Rectal smooth muscle tissue (tissue), 1 donor: ENCODE results near the gene CTNNA3.
"Not testable (repeated sequence)": the region's sequence is repeated elsewhere in the genome, so short reads cannot be mapped to it uniquely, and the experiment has no call there.

Source experiments
- H3K27ac ChIP-seq: one replicate; pipeline ENCODE4 v1.7.0; 2013; ENCODE audit warnings: low read depth, low read length, inconsistent platforms
- H3K27me3 ChIP-seq: one replicate; pipeline ENCODE4 v1.7.0; 2013; ENCODE audit warnings: low read length; ENCODE audit not compliant: control insufficient read depth, insufficient read depth
- H3K36me3 ChIP-seq: one replicate; pipeline ENCODE4 v1.7.0; 2013; ENCODE audit warnings: low read length; ENCODE audit not compliant: control insufficient read depth, insufficient read depth
- H3K4me1 ChIP-seq: one replicate; pipeline ENCODE4 v1.7.0; 2013; ENCODE audit warnings: low read length; ENCODE audit not compliant: control insufficient read depth, insufficient read depth
- H3K4me3 ChIP-seq: one replicate; pipeline ENCODE4 v1.7.0; 2013; ENCODE audit warnings: low read length
- H3K9ac ChIP-seq: one replicate; pipeline ENCODE4 v1.7.0; 2013; ENCODE audit warnings: low read length

Gene CTNNA3

GRCh38 chr10:66365686-66366085 is 1330.3 kb downstream of the CTNNA3 start:
- no peak overlapping the region for H3K9ac ChIP-seq
- no peaks in the 10 kb centered on the region for H3K4me1 ChIP-seq
- H3K27me3 ChIP-seq: no peaks in the 10 kb centered on the region
- H3K4me3 ChIP-seq: no peak overlapping the region
- H3K36me3 ChIP-seq: no peaks in the 10 kb centered on the region
- no peak overlapping the region for H3K27ac ChIP-seq

DNA sequence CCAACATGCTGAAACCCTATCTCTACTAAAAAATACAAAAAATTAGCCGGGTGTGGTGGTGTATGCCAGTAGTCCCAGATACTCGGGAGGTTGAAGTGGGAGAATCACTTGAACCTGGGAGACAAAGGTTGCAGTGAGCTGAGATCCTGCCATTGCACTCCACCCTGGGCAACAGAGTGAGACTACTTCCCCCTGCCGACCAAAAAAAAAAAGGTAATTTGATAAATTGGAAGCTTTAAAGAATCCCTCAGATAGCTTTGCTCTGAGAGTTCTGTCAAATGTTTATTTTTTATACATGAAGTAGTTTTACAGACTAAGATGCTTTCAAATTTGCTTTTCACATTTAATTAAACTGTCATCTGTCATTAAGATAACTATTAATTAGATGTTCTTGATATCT is 1333.5 kb downstream of the CTNNA3 start:
- Histone ChIP-seq H3K36me3 (no peaks in the 10 kb centered on the region), H3K9ac (no peak overlapping the region), H3K4me3 (no peak overlapping the region), H3K27me3 (no peaks in the 10 kb centered on the region), H3K27ac (no peak overlapping the region), H3K4me1 (no peaks in the 10 kb centered on the region)

DNA sequence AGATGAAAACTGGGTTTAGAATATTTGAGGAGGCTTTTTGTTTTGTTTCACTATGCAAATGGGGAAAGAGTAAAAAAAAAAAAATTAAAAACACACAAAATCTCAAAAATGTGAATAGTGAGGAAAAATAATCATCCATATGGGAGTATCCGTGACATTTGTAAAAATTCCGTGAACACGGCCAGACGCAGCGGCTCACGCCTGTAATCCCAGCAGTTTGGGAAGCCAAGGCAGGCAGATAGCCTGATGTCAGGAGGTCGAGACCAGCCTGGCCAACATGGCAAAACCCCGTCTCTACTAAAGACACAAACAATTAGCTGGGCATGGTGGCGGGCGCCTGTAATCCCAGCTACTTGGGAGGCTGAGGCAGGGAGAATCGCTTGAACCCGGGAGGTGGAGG is 1342.2 kb downstream of the CTNNA3 start:
- H3K36me3 ChIP-seq, H3K27ac ChIP-seq, H3K4me3 ChIP-seq, H3K27me3 ChIP-seq, H3K4me1 ChIP-seq, H3K9ac ChIP-seq: not testable (repeated sequence)

DNA sequence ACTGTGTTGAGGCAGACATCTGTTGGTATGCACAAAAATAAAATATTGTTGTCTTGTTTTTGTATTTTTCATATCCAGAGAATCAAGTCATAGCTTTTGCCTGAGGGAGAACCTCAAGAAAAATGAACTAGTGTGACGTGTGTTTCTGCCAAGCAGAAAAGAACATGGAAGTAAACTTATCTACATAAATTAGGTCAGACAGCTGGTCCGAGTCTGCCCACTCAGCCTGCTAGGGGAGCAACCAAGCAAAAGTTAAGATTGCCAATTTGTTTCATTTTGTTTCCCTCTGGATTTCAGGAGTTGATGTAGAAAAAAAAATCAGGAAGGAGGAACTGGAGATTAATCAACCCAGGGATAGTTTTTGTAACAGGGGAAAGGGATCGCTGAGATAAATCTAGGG is 1342.6 kb downstream of the CTNNA3 start:
- H3K27ac ChIP-seq: no peak overlapping the region
- H3K4me3 ChIP-seq: no peak overlapping the region
- no peaks in the 10 kb centered on the region for H3K27me3 ChIP-seq
- H3K36me3 ChIP-seq: no peaks in the 10 kb centered on the region
- no peaks in the 10 kb centered on the region for H3K4me1 ChIP-seq
- H3K9ac ChIP-seq: no peak overlapping the region

GRCh38 chr10:66350622-66351399 is 1345.2 kb downstream of the CTNNA3 start:
- H3K4me3 ChIP-seq: no peak overlapping the region
- H3K27ac ChIP-seq: no peak overlapping the region
- no peaks in the 10 kb centered on the region for H3K36me3 ChIP-seq
- no peaks in the 10 kb centered on the region for H3K27me3 ChIP-seq
- no peaks in the 10 kb centered on the region for H3K4me1 ChIP-seq
- no peak overlapping the region for H3K9ac ChIP-seq

- no peak overlapping the region for H3K9ac ChIP-seq
- no peaks in the 10 kb centered on the region for H3K27me3 ChIP-seq
- no peaks in the 10 kb centered on the region for H3K36me3 ChIP-seq
- H3K4me3 ChIP-seq: no peak overlapping the region
- H3K27ac ChIP-seq: no peak overlapping the region
- no peaks in the 10 kb centered on the region for H3K4me1 ChIP-seq
These were observed 1346.3 kb downstream of the CTNNA3 start for GRCh38 chr10:66349726-66350125.

DNA sequence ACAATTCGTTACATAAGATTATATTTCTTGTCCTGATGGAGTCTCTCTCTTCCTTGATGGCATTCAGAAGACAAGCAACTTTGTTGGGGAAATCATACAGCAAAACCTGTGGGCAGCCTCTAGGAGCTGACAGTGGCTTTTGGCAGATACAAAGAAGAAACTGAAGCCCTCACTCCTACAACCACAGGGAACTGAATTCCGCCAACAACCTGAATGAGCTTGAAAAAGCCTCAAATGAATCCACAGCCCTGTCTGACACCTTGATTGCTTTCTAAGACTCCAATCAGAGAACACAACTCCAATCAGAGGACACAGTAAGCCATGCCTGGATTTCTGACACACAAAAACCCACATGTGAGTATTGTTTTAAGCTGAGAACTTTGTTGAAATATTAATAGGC is 1346.9 kb downstream of the CTNNA3 start:
- Histone ChIP-seq H3K4me1 (no peaks in the 10 kb centered on the region), H3K27me3 (no peaks in the 10 kb centered on the region), H3K4me3 (no peak overlapping the region), H3K36me3 (no peaks in the 10 kb centered on the region), H3K9ac (no peak overlapping the region), H3K27ac (no peak overlapping the region)

DNA sequence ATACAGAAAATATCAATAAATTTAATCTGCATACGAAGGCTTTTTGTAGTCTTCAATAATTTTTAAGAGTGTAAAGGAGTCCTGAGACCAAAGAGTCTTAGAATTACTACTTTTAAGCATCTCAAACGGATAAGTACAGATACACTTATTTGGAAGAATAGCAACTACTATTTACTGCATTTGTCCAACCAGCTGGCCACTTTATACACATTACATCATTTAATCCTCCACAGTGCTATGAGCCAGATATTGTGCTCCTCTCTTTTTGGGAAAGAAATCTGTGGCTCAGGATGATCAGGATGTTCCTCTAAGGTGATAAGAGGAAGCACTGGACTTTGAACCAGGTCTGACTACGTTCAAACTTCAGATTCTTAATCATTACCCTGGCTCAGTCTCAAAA is 1358.8 kb downstream of the CTNNA3 start:
- H3K4me3 ChIP-seq: no peak overlapping the region
- no peak overlapping the region for H3K27ac ChIP-seq
- no peak overlapping the region for H3K9ac ChIP-seq
- no peaks in the 10 kb centered on the region for H3K36me3 ChIP-seq
- no peaks in the 10 kb centered on the region for H3K4me1 ChIP-seq
- no peaks in the 10 kb centered on the region for H3K27me3 ChIP-seq

- no peaks in the 10 kb centered on the region for H3K4me1 ChIP-seq
- H3K4me3 ChIP-seq: no peak overlapping the region
- no peak overlapping the region for H3K9ac ChIP-seq
- H3K36me3 ChIP-seq: no peaks in the 10 kb centered on the region
- no peak overlapping the region for H3K27ac ChIP-seq
- no peaks in the 10 kb centered on the region for H3K27me3 ChIP-seq
These were observed 1359.2 kb downstream of the CTNNA3 start for GRCh38 chr10:66336791-66337190.

DNA sequence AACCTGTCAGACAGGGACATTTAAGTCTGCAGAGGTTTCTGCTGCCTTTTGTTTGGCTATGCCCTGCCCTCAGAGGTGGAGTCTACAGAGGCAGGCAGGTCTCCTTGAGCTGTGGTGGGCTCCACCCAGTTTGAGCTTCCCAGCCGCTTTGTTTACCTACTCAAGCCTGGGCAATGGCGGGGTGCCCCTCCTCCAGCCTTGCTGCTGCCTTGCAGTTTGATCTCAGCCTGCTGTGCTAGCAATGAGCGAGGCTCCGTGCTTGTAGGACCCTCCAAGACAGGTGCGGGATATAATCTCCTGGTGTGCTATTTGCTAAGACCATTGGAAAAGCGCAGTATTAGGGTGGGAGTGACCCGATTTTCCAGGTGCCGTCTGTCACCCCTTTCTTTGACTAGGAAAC is 1360.2 kb downstream of the CTNNA3 start:
- not testable (repeated sequence) for H3K4me3 ChIP-seq, H3K27me3 ChIP-seq

DNA sequence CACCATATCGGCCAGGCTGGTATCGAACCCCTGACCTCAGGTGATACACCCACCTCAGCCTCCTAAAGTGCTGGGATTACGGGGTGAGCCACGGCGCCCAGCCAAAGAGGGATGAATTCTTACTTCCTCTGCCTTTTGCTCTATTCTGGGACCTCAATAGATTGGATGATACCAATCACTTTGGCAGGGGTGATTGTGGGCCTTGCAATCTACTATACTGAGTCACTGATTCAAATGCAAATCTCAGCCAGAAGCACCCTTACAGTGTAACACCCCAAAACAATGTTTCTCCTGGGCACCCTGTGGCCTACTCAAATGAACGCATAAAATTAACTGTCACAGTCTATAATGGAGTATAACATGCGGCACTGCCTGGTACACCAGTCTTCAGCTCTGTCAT is 1366.8 kb downstream of the CTNNA3 start:
- H3K9ac ChIP-seq: no peak overlapping the region
- H3K4me3 ChIP-seq: no peak overlapping the region
- no peak overlapping the region for H3K27ac ChIP-seq
- no peaks in the 10 kb centered on the region for H3K36me3 ChIP-seq
- no peaks in the 10 kb centered on the region for H3K4me1 ChIP-seq
- H3K27me3 ChIP-seq: no peaks in the 10 kb centered on the region

More for the DNA sequence above, 1360.2 kb downstream of the CTNNA3 start:
- not testable (repeated sequence) for H3K36me3 ChIP-seq, H3K9ac ChIP-seq, H3K27ac ChIP-seq, H3K4me1 ChIP-seq

DNA sequence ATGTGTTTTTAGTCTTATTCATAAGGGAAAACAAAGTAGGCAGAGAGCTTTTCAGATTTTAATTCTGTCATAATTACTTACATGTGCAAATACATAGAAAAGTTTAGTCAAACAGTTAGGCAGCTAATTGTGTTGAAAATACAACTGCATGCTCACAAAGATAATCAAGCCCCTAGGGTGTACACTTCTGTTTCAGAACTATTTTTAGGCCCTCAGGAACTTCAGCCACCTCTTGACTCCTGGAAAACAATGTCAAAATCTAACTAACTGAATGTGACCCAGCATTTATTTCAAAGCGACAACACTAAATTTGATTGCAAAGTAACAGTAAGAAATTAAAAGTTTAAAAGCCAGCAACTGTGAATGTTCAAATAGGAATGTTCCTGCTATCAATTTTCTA is 1369.1 kb downstream of the CTNNA3 start:
- Histone ChIP-seq H3K36me3 (no peaks in the 10 kb centered on the region), H3K9ac (no peak overlapping the region), H3K4me1 (no peaks in the 10 kb centered on the region), H3K4me3 (no peak overlapping the region), H3K27ac (no peak overlapping the region), H3K27me3 (no peaks in the 10 kb centered on the region)

- Histone ChIP-seq H3K36me3 (no peaks in the 10 kb centered on the region), H3K27me3 (no peaks in the 10 kb centered on the region), H3K9ac (no peak overlapping the region), H3K4me1 (no peaks in the 10 kb centered on the region), H3K4me3 (no peak overlapping the region), H3K27ac (no peak overlapping the region)
These were observed 1373.2 kb downstream of the CTNNA3 start for GRCh38 chr10:66322777-66323176.
